Testis (tissue), 2 donors: Measurements from ENCODE around the gene OBSCN.

Source experiments
- POLR2A ChIP-seq: fragments of 450-650 bp; IDR thresholded peaks from one replicate; pipeline ENCODE4 v1.6.1; 2017; ENCODE audit warnings: antibody characterized with exemption, mild to moderate bottlenecking, moderate library complexity
- TF ChIP-seq, protein P1 (sequence below), 3 experiments: fragments of 450-650 bp in 2 of 3; fragments of 200-600 bp in 1 of 3; sonication (generic) in 1 of 3; IDR thresholded peaks; one replicate each; pipeline ENCODE4 v1.5.1; 2016 to 2019; ENCODE audit warnings: antibody characterized with exemption in 3 of 3, mild to moderate bottlenecking in 2 of 3, moderate library complexity in 1 of 3

DNA sequence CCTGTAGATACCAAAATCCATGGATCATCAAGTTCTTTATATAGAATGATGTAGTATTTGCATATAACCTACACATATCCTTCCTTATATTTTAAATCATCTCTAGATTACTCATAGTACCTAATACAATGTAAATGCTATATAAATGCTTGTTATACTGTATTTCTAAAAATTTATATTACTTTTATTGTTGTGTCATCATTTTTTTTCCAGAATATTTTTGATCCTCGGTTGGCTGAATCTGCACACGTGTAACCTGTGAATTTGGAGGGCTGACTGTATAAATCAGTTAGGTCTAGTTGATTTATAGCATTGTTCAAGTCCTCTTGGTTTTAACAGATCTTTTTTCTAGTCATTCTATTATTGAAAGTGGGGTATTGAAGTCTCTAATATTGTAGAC lies 23.3 kb downstream of the OBSCN start:
- TF ChIP-seq, protein P1, sequence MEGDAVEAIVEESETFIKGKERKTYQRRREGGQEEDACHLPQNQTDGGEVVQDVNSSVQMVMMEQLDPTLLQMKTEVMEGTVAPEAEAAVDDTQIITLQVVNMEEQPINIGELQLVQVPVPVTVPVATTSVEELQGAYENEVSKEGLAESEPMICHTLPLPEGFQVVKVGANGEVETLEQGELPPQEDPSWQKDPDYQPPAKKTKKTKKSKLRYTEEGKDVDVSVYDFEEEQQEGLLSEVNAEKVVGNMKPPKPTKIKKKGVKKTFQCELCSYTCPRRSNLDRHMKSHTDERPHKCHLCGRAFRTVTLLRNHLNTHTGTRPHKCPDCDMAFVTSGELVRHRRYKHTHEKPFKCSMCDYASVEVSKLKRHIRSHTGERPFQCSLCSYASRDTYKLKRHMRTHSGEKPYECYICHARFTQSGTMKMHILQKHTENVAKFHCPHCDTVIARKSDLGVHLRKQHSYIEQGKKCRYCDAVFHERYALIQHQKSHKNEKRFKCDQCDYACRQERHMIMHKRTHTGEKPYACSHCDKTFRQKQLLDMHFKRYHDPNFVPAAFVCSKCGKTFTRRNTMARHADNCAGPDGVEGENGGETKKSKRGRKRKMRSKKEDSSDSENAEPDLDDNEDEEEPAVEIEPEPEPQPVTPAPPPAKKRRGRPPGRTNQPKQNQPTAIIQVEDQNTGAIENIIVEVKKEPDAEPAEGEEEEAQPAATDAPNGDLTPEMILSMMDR (IDR thresholded peaks at IDR 0.05), result no peak
- TF ChIP-seq POLR2A, result no peak
